Fibroblast of skin of abdomen (primary cell): ENCODE measurements around the gene FCHSD2.

Experiments
- DNase-seq: peaks from one replicate; pipeline ENCODE4 v3.0.0-alpha.2; 2013

FCHSD2 gene

GRCh38 chr11:72787216-72788104 lies 354.7 kb downstream of the FCHSD2 start:
- DNase-seq = no peak
